ENCODE measurements around the gene SYNGR1.
A peak's percentile ranks its signal among the peaks of the same experiment; 100 is the strongest.
"Not testable (repeated sequence)": the region's sequence is repeated elsewhere in the genome, so short reads cannot be mapped to it uniquely, and the experiment has no call there.

Gene SYNGR1

DNA sequence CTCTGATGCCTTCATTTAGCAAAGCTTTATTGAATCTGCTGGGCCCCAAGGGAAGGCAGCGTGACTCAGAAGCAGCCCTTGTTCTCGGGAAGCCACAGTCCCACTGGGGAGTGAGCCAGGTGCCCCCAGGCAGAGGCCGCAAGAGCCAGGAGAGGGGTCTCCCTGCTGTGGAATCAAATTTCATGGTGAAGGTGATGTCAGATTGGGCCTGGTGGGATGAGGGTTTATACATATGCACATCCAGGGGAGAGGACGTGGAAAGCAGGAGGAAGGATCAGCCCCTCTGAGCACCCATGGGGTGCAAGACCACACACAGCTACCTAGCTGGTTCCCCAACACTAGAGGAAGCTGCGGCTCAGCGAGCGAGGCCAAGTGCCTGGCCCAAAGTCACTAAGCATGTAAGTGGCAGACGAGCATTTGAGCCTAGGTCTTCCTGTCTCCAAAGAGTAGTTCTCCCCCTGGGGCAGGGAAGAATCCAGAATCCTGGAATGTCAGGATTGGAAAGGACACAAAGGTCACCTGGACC is 2.0 kb downstream of the SYNGR1 start:
- TF ChIP-seq POLR2A (IDR thresholded peaks at IDR 0.05; ENCODE audit: low read depth, low read length), result no peak
- no peak for DNase-seq (ENCODE audit: insufficient read length, low spot score)
- no peak for FAIRE-seq

DNA sequence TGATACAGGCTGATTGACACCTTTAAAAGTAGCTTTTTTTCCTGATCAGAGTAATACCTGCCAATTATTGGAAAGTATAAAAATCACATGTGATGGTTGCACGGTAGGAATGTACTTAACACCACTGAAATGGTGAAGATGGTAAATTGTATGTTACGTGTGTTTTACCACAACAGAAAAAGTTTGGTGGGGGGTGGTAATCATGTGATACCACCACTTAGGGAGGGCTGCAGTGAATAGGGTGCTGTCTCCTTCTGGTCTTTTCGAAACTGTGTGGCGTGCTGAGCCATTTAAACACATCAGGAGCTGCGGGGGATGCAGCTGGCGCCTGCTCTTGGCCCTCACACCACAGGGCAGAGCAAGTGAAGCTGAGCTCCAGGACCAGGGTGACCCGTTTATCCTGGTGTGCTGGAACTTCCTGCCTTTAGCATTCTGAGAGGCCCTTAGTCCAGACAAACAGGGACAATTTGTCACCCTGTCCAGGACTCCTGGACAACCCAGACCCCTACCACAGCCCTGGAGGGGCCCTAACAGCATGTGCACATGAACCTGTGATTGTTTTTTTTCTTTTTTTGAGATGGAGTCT is 2.6 kb downstream of the SYNGR1 start:
- FAIRE-seq, result no peak
- no peak for DNase-seq (ENCODE audit: insufficient read length, low spot score)
- TF ChIP-seq POLR2A (IDR thresholded peaks at IDR 0.05; ENCODE audit: low read depth, low read length), result no peak

- DNase-seq (ENCODE audit: insufficient read length, low spot score) (no peak), FAIRE-seq (no peak)
- TF ChIP-seq POLR2A (IDR thresholded peaks at IDR 0.05; ENCODE audit: low read depth, low read length), result no peak
Observed at GRCh38 chr22:39353346-39353745, 3.6 kb downstream of the SYNGR1 start.

- no peak for TF ChIP-seq POLR2A (IDR thresholded peaks at IDR 0.05; ENCODE audit: low read depth, low read length)
- FAIRE-seq, result no peak
- no peak for DNase-seq (ENCODE audit: insufficient read length, low spot score)
Observed at GRCh38 chr22:39355080-39355479, 5.3 kb downstream of the SYNGR1 start.

GRCh38 chr22:39355805-39356204 is 6.0 kb downstream of the SYNGR1 start:
- not testable (repeated sequence) for FAIRE-seq; DNase-seq (ENCODE audit: insufficient read length, low spot score)

DNA sequence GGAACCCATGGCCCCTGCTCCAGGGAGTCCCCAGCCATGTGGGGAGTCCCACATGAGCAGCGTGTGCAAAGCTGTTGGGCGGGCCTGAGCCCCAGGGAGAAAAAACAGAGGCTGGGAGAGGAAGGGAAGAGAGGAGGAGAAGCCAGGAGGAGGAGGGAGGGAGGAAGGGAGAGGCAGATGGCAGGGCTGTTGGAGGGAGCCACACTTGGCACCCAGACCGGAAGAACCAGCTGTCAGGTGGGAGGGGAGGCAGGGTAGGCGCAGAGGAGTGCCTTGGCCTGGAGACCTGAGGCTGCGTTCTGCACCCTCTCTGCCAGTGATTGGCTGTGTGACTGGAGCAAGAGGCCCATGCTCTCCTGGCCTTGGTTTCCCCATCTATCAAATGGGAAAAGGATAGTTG is 6.7 kb downstream of the SYNGR1 start:
- FAIRE-seq (no peak), DNase-seq (ENCODE audit: insufficient read length, low spot score) (no peak)
- no peak for TF ChIP-seq POLR2A (IDR thresholded peaks at IDR 0.05; ENCODE audit: low read depth, low read length)

GRCh38 chr22:39357110-39358108 is 7.6 kb downstream of the SYNGR1 start:
- DNase-seq (ENCODE audit: insufficient read length, low spot score); FAIRE-seq: not testable (repeated sequence)

DNA sequence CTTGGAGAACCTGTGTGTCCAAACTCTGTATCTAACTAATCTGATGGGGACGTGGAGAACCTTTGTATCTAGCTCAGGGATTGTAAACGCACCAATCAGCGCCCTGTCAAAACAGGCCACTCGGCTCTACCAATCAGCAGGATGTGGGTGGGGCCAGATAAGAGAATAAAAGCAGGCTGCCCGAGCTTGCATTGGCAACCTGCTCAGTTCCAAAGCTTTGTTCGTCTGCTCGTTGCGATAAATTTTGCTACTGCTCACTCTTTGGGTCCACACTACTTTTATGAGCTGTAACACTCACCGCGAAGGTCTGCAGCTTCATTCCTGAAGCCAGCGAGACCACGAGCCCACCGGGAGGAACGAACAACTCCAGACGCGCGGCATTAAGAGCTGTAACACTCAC is 8.4 kb downstream of the SYNGR1 start:
- DNase-seq (ENCODE audit: insufficient read length, low spot score); FAIRE-seq: not testable (repeated sequence)

DNA sequence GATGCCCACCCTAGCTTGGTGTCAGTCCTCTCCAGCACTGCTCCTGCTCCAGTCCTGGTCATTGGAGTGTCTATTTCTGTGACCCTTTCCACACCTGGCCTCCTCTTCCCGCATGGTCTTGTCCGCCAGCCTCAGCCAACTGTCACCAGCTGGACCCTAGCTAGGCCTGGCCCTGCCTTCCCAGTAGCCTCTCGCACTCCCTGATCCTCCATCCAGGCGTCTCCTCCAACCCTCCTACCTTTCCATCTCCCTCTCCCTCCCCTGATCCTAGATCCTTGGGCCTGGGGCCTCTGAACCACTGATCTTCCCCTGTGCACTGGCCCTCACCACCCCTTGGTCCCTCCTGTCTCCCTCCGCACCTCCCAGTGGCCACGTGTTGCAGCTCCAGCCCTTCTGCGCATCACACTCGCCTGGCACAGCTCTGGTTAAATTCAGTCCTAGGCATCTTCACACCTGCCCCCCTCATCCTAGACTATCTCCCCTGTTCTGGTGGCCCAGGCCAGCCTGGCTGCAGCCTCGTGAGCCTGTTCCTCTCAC is 9.9 kb downstream of the SYNGR1 start:
- FAIRE-seq (no peak), DNase-seq (ENCODE audit: insufficient read length, low spot score) (no peak)
- TF ChIP-seq POLR2A (IDR thresholded peaks at IDR 0.05; ENCODE audit: low read depth, low read length), result no peak

GRCh38 chr22:39360242-39360641 is 10.5 kb downstream of the SYNGR1 start:
- no peak for DNase-seq (ENCODE audit: insufficient read length, low spot score)
- no peak for TF ChIP-seq POLR2A (IDR thresholded peaks at IDR 0.05; ENCODE audit: low read depth, low read length)
- FAIRE-seq, result no peak

DNA sequence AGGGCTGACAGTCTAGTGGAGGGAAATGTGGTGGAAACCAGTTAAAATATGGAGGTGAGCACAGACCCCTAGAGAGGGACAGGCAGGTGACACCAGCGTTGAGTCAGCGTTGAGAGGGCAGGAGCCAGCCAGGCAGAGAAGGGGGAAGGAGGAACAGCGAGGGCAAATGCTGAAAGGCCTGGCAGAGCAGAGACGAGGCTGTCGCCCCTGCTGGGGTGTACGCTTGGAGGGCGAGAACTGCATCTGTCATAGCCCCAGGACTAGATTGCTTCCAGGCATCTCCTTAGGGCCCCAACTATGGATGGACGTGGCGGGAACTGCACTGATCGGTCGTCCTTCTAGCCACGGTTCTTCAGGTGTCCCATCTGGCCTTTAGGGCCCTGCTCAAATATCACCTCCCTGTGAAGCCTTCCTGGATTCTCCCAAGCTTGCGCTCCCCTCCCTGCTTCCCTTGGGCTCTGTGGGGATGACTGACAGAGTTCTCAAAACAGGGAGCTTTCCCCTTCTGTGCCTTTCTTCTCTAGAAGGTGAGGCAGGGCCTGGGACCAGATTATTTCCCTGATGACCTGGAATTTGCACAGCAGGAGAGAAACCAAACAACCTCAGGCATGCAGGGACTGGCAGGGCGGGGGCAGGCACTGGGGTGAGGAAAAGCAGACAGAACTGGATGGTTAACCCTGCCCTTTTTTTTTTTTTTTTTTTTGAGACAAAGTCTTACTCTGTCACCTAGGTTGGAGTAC is 11.1 kb downstream of the SYNGR1 start:
- no peak for TF ChIP-seq POLR2A (IDR thresholded peaks at IDR 0.05; ENCODE audit: low read depth, low read length)
- peak; percentile 81 for DNase-seq (ENCODE audit: insufficient read length, low spot score)
- FAIRE-seq, result no peak

DNA sequence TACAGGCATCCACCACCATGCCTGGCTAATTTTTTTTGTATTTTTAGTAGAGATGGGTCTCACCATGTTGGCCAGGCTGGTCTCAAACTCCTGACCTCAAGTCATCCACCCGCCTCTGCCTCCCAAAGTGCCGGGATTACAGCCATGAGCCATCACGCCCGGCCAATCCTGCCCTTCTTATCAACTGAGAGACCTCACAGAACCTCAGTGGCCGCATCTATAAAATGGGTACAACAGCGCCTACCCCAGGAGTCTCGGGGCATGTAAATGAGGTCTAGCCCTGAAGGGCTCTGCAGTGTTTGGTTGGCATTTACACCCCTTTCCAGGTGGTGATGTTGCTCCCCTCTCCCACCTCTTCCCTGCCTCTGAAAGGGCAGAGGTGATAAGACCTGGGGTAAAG is 11.7 kb downstream of the SYNGR1 start:
- FAIRE-seq (no peak), DNase-seq (ENCODE audit: insufficient read length, low spot score) (no peak)
- TF ChIP-seq POLR2A (IDR thresholded peaks at IDR 0.05; ENCODE audit: low read depth, low read length), result no peak

- DNase-seq (ENCODE audit: insufficient read length, low spot score) (no peak), FAIRE-seq (no peak)
- TF ChIP-seq POLR2A (IDR thresholded peaks at IDR 0.05; ENCODE audit: low read depth, low read length), result no peak
Observed at GRCh38 chr22:39362271-39362670, 12.5 kb downstream of the SYNGR1 start.

- FAIRE-seq (no peak), DNase-seq (ENCODE audit: insufficient read length, low spot score) (no peak)
- TF ChIP-seq POLR2A (IDR thresholded peaks at IDR 0.05; ENCODE audit: low read depth, low read length), result no peak
Observed at GRCh38 chr22:39362932-39363331, 13.1 kb downstream of the SYNGR1 start.
